Activated CD4-positive, CD25-positive, alpha-beta regulatory T cell treated with anti-CD3 and anti-CD28 coated beads, Interleukin-2, amount 50 U/mL, for 16 hours (primary cell): ENCODE data around the gene SLC39A3.
"Not testable (repeated sequence)": the region's sequence is repeated elsewhere in the genome, so short reads cannot be mapped to it uniquely, and the experiment has no call there.

ENCODE experiments used
- DNase-seq: peaks from one replicate; pipeline ENCODE4 v3.0.0-alpha.2; 2020; ENCODE audit warnings: low read depth, low spot score

Gene SLC39A3

DNA sequence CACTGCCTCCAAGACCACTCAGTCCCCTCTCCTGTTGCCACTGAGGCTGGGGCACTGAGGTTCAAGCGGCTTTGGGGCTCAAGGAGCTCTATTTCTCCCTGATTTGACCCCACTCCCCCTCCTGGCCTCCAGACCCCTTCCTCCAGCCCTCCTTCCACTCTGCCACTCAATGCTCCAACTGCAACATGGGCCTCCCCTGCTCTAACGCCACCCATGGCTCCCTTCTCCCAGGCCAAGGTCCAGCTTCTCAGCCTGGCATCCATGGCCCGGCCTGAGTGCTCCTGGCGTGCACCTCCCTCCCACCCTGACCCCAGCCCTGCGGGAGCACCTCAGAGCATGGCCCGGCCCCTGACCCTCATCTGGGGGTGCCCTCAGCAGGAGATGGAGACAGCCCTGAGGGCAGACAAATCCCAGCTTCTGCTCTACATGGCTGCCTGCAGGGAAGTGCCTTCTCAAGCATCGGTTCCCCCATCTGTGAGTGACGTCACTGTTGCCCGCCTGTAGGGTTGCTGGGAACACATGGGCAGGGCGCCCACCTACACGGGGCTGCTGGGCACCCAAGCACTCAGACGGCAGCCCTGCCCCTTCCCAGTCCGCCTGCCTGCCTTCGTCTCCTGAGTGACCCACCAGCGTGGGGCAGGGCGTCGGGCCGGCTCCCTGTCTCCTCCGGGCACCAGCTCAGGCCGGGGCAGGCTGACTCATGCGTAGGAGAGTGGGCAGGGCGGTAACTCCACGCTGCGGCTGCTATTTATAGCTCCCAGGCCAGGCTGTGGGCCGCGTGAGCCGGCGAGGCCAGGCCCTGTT lies 17.1 kb downstream of the SLC39A3 start:
- no peak for DNase-seq

DNA sequence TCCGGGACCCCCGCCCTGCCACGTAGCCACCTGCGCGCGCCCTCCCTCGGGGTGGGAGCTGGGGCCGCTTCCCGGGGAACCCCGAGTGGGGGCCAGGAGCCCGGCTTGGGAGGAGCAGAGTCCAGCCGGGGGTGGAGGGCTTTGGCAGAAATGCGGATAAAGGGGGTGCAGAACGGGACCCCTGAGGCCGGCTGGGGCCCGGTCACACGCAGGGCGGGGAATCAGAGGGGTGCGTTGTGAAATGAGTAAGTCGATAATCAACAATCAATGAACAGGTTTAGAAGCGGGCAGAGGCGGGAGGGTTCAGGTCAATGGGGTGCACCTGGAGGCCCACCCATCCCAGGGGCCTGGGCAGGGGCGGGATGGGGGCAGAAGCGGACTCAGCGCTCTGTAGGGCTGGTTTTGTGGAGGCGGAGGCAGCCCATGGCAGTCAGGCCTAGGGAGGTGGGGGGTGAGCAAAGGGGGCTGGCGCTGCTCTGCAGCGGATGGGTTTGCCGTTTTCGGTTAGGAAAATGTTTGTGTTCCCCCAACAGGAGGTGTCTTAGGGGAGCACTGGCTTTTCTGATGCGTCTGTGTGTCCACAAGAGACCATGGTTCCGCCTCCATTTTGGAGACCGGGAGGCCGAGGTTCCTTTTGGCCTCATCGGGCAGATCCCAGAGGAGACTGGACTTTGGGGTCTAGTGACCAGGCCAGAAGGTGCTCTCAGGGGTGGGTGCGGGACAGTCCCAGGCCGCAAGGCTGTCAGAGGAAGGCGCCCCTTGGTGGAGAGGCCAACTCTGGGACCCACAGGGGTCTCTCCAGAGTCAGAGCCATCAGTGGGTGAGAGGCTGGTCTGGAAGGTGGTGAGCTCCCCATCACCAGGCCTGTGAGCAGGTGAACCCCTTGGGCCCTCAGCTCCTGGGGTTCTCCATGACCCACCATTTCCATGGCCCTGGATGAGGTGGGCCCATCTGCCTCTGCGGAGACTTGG lies 18.0 kb downstream of the SLC39A3 start:
- no peak for DNase-seq

DNA sequence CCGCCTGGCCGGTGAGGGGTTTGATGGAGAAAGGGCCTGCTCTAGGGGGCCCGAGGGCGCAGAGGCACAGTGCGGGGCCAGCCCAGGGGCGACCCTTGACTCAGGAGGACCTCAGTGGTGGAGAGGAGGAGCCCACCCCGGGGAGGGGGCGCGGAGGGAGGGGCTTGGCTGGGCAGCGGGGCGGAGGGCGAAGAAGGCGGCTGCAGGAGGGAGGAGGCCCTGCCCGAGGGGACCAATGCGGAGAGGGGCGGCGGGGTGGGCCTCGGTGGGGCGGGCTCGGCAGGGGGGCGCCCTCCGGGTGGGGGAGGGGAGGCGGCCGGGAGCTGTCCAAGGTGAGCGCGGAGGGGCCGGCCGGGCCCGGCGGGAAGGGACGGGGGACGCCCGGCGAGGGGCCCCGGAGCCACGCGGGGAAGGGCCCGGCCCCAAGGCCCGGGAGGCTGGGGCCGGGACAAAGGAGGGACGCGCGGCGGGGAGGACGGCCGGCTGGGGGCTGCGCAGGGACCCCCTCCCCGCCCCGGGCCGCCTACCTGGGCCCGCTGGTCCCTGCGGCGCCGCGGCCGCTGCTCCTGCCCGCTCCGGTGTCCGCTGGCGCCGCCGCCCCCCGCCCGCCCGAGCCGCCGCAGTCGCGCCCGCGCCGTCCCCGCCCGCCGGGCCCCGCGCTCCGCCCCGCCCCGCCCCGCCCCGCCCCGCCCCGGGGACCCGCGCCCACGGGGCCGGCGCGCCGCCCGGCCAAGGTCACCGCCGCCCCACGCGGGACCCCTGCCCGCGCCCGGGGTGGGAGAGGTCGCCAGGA lies 18.8 kb downstream of the SLC39A3 start, which contains the start of gene DIRAS1:
Gene DIRAS1 (minus strand): TSS at position 596 of the 793 bp plus-strand sequence. CDS start 3,566 bp downstream, outside the sequence.
- no peak for DNase-seq

DNA sequence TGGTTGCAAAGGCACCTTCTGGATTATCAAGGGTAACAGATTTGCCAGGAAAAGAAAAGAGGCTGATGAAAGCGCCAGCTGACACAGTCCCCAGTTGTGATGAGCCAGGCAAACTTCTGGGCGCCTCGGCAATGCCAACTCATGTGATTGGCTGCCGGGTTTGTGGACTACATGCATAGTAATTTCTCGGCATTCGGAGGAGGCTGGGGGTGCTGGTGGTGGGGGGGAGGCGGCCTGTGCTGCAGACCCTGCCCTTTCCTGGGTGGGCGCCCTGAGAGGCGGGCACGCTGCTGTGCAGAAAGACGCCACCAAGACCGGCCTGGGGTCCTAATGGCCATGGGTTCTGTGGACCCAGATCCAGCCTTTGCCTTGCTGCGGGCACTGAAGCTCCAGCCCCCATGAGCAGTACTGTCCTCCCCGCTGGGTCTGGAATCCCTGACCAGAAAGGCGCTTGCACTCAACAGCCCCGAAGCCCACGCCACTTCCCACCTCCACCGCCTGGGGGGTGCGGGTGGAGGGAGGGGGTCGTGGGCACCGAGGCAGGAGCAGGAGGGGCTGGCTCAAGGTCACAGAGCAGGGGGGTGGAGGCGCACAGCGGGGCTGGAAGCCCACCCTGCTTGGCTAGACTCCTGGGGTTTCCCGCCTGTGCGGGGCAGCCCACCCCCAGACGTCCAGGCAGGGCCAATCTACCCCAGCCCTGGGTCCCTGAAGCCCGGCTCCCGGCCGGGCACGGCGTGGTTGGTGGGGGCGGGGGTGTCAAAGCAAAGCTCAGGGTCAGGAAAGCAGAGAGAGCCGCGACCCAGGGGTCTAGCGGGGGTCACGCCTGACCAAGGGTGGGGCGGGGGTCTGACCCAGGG lies 19.7 kb downstream of the SLC39A3 start:
- no peak for DNase-seq

DNA sequence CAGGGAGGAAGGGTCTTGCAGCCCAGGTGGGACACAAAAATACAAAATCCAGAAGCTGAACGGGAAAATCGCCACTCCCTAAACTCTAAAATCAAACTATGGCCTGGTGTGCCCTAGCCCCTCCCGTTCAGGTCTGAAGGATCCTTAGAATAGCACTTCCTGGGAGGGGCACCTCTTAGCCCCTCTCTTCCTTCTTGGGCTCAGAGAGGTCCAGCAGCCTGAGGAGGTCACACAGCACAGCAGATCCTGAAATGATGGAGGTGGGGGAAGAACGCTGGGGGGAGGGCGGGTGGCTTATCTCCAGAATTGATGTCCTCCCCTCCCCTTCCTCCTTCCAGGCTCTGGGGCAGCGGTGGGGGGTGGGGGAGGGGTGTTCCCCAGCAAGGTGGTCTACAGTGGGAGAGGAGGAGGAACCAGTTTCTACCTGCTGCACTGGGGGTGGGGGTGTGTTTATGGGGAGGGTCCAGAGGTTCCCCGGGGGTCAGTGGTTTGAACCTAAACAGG lies 20.5 kb downstream of the SLC39A3 start:
- no peak for DNase-seq

DNA sequence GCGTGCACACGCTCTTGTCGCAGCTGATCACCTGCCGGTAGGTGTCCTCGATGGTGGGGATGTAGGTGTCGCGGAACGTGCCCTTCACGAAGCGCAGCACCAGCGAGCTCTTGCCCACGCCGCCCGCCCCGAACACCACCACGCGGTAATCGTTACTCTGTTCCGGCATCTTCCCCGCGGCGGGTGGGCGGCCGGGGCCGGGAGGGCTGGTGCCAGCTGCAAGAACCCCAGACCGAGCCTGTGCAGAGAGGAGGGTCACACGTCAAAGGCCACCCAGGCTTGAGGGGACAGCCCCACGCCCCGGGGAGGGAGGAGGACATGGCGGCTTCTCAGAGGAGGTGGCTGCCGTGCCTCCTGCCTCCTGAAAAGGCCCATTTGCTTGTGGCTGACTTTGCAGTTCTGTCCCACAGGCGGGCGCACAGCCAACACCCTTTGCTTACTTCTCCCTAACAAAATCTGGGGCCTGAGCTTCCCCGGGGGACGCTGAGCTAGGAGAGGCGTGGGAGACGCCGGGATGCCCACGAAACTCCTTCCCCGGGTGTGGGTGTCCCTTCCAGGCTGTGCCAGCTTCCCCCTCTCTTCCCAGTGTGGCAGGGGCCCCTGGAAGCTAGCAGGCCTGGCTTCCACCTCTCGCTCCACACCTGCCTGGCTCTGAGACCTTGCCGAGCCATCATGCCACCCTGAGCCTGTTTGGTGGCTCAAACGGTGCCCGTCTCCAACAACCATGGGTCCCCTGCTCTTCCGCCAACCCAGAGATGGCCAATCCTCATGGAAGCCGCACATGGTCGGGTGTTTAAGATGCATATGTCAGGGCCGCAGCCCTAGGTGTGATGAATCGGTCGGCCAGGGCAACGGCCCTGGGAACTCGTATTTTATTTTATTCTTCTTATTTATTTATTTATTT lies 21.9 kb downstream of the SLC39A3 start:
- DNase-seq = no peak

DNA sequence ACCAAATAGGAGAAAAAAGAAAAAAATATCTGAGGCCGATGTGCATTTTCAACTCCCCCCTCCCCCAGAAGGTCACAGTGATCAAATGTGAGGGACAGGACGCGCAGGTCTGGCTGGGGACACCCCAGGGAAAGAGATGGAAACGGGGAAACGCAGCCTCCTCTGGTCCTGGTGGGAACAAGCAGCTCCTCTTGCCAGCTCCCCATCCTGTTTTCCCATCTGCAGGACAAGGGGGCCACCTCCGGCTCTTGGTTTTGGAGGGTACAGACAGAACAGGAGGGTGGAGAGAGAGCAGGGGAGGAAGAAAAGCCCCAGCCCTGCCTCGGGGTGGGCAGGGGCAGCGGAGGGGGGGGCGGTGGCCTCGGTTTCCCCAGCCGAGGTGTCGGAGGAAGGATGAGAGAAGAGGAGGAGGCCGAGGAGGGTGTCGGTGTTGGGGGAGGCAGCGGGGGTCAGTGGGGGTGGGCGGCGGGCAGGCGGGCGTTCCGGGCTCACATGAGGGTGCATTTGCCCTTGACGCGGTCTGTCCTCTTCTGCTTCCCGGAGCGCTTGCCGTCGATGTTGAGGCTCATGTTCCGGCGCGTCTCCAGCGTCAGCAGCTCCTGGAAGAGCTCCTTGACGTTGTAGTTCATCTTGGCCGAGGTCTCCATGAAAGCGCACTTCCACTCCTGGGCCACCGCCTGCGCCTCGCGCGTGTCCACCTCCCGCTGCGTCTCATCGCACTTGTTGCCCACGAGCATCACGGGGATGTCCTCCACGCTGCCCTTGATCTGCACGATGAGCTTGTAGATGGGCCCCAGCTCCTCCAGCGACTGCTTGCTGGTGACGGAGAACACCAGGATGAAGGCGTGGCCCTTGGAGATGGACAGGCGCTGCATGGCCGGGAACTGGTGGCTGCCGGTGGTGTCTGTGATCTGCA lies 22.8 kb downstream of the SLC39A3 start:
- DNase-seq = no peak

DNA sequence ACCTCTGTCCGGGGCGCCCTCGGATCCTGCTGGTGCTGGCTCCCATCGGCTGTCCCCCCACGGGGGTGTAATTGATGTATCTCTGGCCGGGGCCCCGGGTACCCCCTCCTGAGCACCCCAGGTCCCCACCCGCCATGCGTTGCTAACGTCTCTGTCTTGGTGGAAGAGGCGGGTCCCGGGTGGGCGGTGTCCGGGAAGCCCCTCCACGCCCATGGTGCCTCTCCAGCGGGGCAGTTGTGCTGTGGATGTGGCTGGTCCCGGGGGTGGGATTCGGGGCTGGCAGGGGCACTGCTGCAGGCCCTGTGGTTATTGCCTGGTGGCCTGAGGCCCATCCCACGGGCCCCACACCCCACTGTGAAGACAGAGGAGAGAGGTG lies 23.6 kb downstream of the SLC39A3 start:
- no peak for DNase-seq

DNA sequence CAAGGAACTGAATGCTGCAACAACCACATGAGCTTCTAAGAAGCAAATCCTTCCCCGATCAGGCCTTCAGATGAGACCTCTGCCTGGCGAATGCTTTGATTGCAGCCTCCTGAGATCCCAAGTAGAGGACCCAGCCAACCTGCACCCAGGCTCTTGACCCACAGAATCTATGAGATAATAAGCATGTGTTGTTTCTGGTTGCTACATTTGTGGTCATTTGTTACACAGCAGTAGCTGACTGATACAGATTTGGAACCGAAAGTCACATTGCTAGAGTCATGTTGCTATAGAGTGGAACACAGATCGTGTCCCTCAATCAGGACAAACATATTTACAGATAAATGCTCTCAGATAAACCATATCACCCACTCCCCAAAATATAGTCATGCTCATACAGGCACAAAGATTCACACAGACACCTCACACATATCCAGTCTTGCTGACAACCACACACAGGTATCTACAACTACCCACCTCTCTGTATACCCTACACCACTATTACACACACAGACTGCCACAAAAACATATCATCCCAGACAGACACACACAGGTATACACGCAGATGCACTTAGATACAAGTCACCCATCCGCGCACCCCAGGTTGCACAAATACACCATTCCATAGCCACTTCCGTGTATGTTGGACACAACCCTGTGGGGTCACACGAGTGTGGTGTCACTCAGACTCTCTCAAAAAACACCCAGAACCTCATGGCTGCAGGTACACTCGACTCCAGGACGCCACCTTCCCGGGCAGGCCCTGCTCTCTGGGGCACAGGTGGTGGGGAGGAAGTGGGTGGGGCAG lies 24.1 kb downstream of the SLC39A3 start:
- DNase-seq = no peak

DNA sequence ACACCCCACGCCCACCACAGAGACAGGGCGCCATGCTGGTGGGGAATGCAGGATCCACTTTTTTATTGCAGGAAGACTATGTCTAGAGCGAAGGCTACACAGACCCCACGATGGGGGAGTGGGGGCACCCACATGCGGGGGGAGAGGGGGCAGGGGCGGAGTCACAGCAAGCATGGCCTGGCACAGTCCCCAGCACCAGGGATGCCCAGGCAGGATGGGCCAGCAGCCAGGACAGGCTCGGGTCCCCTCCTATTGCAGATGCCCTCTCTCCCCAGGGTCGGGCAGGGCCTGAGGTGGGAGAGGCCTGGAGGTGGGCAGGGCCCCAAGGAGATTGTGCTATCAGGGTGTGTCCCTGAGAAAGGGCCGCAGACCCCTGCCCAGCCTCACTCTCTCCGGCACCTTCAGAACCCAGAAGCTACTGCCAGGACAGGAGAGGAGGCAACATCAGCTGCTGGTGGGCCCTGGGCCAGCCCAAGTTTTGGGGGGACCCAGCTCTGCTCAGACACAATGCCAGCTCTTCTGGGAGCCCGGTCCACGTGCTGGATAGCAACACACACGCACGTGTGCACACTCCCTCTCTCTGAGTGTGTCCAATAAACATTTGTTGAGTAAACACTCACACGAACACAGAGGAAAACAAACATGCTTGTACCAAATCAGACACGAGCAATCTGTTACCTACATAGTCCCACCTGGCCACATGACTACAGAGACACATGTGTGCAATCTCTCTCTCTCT lies 25.1 kb downstream of the SLC39A3 start:
- no peak for DNase-seq

DNA sequence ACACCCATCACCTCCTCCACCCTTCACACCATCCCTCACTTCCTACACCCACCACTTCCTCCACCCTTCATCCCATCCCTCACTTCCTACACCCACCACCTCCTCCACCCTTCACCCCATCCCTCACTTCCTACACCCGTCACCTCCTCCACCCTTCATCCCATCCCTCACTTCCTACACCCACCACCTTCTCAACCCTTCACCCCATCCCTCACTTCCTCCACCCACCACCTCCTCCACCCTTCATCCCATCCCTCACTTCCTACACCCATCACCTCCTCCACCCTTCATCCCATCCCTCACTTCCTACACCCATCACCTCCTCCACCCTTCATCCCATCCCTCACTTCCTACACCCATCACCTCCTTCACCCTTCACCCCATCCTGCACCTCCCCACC lies 25.7 kb downstream of the SLC39A3 start:
- not testable (repeated sequence) for DNase-seq

DNA sequence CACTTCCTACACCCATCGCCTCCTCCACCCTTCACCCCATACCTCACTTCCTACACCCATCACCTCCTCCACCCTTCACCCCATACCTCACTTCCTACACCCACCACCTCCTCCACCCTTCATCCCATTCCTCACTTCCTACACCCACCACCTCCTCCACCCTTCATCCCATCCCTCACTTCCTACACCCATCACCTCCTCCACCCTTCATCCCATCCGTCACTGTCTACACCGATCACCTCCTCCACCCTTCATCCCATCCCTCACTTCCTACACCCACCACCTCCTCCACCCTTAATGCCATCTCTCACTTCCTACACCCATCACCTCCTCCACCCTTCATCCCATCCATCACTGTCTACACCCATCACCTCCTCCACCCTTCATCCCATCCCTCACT lies 26.6 kb downstream of the SLC39A3 start:
- not testable (repeated sequence) for DNase-seq

DNA sequence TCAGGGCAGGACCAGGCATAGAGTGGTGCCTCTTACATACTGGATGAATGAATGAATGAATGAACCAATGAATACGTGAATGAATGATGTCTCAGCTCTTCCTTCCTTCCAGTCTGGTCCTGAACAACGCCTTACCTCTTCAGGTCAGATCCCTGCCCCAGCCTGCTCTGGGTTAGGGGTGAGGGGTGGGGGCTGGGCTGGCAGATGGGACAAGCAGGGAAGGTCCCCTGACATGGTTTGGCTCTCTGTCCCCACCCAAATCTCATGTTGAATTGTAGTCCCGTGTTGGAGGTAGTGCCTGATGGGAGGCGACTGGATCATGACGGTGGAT lies 28.0 kb downstream of the SLC39A3 start:
- DNase-seq = no peak

DNA sequence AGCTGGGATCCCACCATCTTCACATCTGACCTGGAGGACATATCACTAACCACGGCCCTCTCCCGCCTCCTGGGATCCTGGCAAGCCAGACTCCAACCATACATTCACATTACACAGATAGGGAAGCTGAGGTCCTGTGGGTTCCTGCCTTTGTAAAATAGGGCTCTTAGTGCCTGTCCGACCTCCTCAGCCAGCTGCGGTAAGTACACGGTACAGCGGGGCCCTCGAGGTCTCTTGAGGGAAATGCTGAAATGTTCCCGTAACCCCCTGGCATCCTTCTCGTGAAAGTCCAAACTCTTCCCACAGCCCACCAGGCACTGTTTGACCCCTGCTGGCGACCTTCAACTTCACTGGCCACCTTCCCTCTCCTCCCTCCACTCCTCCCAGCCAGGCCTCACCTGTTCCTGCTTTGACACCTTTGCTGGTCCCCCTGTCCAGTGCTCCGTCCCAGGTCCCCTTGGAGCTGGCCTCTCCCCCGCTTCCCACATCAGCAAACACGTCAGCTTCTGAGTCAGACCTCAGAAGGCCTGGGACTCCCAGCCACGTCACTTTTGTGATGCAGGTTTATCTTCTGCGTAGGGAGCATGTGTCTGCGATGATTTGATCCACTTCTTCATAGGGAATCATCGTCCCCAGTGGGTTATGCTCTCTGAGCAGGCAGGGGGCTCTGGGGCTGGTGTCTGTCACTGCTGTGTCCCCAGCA lies 28.5 kb downstream of the SLC39A3 start:
- DNase-seq = no peak

DNA sequence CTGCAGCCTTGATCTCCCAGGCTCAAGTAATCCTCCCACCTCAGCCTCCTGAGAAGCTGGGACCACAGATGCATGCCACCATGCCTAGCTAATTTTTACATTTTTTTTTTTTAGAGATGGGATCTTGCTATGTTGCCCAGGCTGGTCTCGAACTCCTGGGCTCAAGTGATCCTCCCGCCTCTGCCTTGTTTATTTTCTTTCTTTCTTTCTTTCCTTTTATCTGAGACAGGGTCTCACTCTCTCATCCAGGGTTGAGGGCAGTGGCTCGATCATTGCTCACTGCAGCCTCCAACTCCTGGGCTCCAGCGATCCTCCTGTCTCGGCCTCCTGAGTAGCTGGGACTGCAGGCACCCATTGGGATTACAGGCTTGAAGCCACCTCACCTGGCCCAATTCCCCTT lies 33.6 kb downstream of the SLC39A3 start:
- no peak for DNase-seq

DNA sequence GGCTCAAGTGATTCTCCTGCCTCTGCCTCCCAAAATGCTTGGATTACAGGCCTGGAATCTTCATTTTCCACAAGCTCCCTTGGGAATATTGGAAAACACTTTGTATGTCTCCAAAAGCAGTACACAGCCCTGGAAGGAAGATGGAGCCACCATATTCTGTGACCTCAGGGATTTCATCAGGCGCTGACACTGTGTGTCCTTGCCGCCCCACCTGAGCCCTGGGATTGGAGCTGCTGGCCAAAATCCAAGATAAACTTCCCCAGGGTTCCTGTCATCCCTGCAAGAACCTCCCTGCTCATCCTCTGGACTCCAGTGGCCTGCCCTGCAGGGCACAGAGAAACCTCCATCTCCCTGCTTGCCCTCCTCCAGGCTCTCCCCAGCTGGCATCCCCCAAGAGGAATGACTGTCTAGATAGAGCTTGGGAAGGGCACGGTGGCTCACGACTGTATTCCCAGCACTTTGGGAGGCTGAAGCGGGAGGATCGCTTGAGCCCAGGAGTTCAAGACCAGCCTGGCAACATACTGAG lies 36.1 kb downstream of the SLC39A3 start:
- DNase-seq = no peak
